Fibroblast of mammary gland (primary cell): ENCODE data around the gene PTPRE.

ENCODE experiments used
- DNase-seq: peaks from one replicate; pipeline ENCODE4 v3.0.0-alpha.2; 2010; ENCODE audit warnings: low read depth
- H3K4me3 ChIP-seq: 2 replicates; pipeline ENCODE4 v1.5.1; 2011; ENCODE audit warnings: low read depth, mild to moderate bottlenecking, low read length, moderate library complexity; ENCODE audit not compliant: control insufficient read depth
- CTCF ChIP-seq: conservative IDR thresholded peaks from 2 replicates; pipeline ENCODE4 v1.5.1; 2011; ENCODE audit warnings: low read depth, low read length, inconsistent platforms; ENCODE audit not compliant: control insufficient read depth, insufficient read depth

Gene PTPRE

GRCh38 chr10:128049226-128050120 lies 142.6 kb downstream of the PTPRE start:
- DNase-seq, result no peak
- no peak for TF ChIP-seq CTCF
- H3K4me3 ChIP-seq, result no peak overlapping the region

- no peak for TF ChIP-seq CTCF
- no peak overlapping the region for H3K4me3 ChIP-seq
- DNase-seq, result no peak
Observed at GRCh38 chr10:128050121-128050516, 143.2 kb downstream of the PTPRE start.

GRCh38 chr10:128050936-128051335 lies 144.0 kb downstream of the PTPRE start:
- H3K4me3 ChIP-seq, result no peak overlapping the region
- no peak for TF ChIP-seq CTCF
- peak; percentile 21 for DNase-seq

GRCh38 chr10:128051548-128051947 lies 144.6 kb downstream of the PTPRE start:
- no peak for DNase-seq
- no peak for TF ChIP-seq CTCF

GRCh38 chr10:128052696-128053095 lies 145.8 kb downstream of the PTPRE start:
- H3K4me3 ChIP-seq, result no peak overlapping the region
- no peak for TF ChIP-seq CTCF
- DNase-seq, result no peak

More at GRCh38 chr10:128051548-128051947, 144.6 kb downstream of the PTPRE start:
- no peak overlapping the region for H3K4me3 ChIP-seq

GRCh38 chr10:128053356-128053755 lies 146.5 kb downstream of the PTPRE start:
- DNase-seq, result no peak
- H3K4me3 ChIP-seq, result no peak overlapping the region
- no peak for TF ChIP-seq CTCF
